ENCODE results near the gene OR8S1.

The OR8S1 gene

GRCh38 chr12:48556631-48557030 lies 31.2 kb downstream of the OR8S1 start:
- no peak for DNase-seq (ENCODE audit: low read depth)

DNA sequence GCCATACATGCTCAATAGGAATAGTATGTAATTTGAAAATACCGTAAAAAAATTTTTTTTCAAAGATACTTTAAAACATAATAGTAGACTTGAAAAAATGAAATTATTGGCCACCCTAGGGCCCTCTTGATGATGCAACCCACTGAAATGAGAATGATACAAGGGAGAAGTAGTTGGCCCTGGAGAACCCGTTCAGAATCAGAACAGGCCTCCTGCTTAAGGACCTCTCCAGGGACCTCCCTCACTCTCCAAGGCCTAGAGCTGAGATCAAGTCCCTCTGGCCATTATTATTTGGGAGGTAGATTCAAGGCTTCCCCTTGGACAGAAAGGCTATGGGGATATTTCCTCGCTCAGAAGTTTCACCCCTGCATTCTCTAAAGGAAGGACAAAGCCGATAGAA lies 32.5 kb downstream of the OR8S1 start:
- DNase-seq (ENCODE audit: low read depth), result no peak

DNA sequence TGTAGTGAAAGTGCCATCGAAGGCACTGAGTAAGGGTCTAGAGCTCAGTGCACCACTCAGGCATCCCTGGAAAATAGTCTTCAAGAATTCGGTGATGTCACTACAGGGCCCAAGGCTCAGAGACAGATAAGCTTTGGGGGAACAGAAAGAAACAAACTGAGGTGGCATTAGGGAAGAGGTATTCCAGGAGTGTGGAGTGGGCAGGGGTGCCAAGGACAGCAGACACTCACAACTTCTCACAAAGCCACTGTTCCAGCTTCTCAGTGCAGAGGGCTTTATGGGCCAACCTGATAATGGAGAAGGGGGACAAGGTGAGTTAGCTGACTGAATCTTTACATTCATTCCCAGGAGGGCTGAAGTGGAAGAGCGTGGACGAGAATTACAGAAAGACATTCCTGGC lies 42.3 kb downstream of the OR8S1 start:
- no peak for DNase-seq (ENCODE audit: low read depth)

- no peak for DNase-seq (ENCODE audit: low read depth)
Measured at GRCh38 chr12:48569946-48570345, 44.5 kb downstream of the OR8S1 start, which contains the start of gene LALBA. TSS of gene LALBA (minus strand) at chr12:48570046. CDS start at chr12:48570020, 26 bp downstream.

DNA sequence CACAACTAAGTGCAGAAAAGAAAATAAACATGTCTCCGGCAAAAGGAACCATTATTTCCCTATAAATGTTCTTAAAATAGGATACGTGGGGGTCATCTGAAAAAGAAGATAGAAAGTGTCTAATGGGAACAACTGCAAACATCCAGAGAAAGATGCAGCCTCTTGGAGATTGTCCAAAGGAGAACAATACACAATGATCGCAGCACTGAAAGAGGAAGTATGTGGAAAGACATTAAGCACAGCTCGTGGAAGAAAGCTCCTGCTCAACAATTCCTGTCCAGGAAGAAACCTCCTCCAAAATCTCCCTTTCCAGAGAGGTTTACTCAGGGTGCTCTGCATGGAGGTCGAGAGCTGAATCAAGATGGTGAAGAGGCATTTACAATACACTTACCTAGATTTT lies 46.9 kb downstream of the OR8S1 start:
- DNase-seq (ENCODE audit: low read depth), result no peak
